IPS DF 6.9 (cell line): ENCODE measurements around the gene NECTIN1.

ENCODE experiments used
- DNase-seq: peaks from one replicate; pipeline ENCODE4 v3.0.0-alpha.2; 2013; ENCODE audit warnings: low read depth, low spot score
- H3K27ac ChIP-seq: one replicate; pipeline ENCODE4 v1.5.1; 2013; ENCODE audit warnings: low read length, control low read depth
- H3K27me3 ChIP-seq: 2 replicates; pipeline ENCODE4 v1.6.1; 2013; ENCODE audit warnings: mild to moderate bottlenecking, low read length; ENCODE audit not compliant: control insufficient read depth, insufficient read depth
- H3K36me3 ChIP-seq: 2 replicates; pipeline ENCODE4 v1.6.1; 2013; ENCODE audit warnings: low read length; ENCODE audit not compliant: control insufficient read depth, insufficient read depth
- H3K4me1 ChIP-seq: 2 replicates; pipeline ENCODE4 v1.6.1; 2013; ENCODE audit warnings: low read length; ENCODE audit not compliant: control insufficient read depth, insufficient read depth
- H3K4me3 ChIP-seq: 2 replicates; pipeline ENCODE4 v1.5.1; 2013; ENCODE audit warnings: mild to moderate bottlenecking, low read length
- H3K9me3 ChIP-seq: 2 replicates; pipeline ENCODE4 v1.6.1; 2013; ENCODE audit warnings: low read length, inconsistent platforms; ENCODE audit not compliant: control insufficient read depth, insufficient read depth
- WGBS: extraction: QIAGEN DNeasy Blood & Tissue Kit; methylation state at CpG from one replicate; pipeline ENCODE4 v1.1.7; 2013; ENCODE audit warnings: mixed read lengths, missing lambda C conversion rate; ENCODE audit not compliant: insufficient read length, insufficient coverage; 5-methylcytosine and 5-hydroxymethylcytosine counted together

Gene NECTIN1

GRCh38 chr11:119743006-119743405 is 14.0 kb upstream of the NECTIN1 start:
- no peaks in the 10 kb centered on the region for H3K27me3 ChIP-seq
- no CpG with 5 or more reads among the region's 8 CpGs for WGBS
- H3K4me3 ChIP-seq = no peak overlapping the region

GRCh38 chr11:119742263-119742861 is 13.4 kb upstream of the NECTIN1 start:
- Histone ChIP-seq H3K27ac (no peak overlapping the region), H3K9me3 (no peaks in the 10 kb centered on the region), H3K36me3 (no peaks in the 10 kb centered on the region), H3K4me1 (peaks cover 8% of the 10 kb centered on the region), H3K4me3 (peak overlapping the region; percentile 49; the same call in 1 of the 2 replicates), H3K27me3 (no peaks in the 10 kb centered on the region)
- WGBS = no CpG with 5 or more reads among the region's 38 CpGs
- no peak for DNase-seq

More at GRCh38 chr11:119743006-119743405, 14.0 kb upstream of the NECTIN1 start:
- Histone ChIP-seq H3K27ac (no peak overlapping the region), H3K36me3 (no peaks in the 10 kb centered on the region), H3K9me3 (no peaks in the 10 kb centered on the region), H3K4me1 (peaks cover 8% of the 10 kb centered on the region)
- DNase-seq = no peak

- H3K4me1 ChIP-seq = peaks cover 8% of the 10 kb centered on the region
- H3K27me3 ChIP-seq = no peaks in the 10 kb centered on the region
- WGBS = no CpG with 5 or more reads among the region's 54 CpGs
- peak overlapping the region; percentile 14; the same call in 1 of the 2 replicates for H3K4me3 ChIP-seq
- H3K9me3 ChIP-seq = no peaks in the 10 kb centered on the region
- H3K27ac ChIP-seq = no peak overlapping the region
- no peaks in the 10 kb centered on the region for H3K36me3 ChIP-seq
- no peak for DNase-seq
Measured at GRCh38 chr11:119741369-119742262, 12.6 kb upstream of the NECTIN1 start.

GRCh38 chr11:119739975-119740374 is 11.0 kb upstream of the NECTIN1 start:
- WGBS = no CpG with 5 or more reads among the region's 4 CpGs
- Histone ChIP-seq H3K27me3 (no peaks in the 10 kb centered on the region), H3K27ac (no peak overlapping the region), H3K4me1 (peaks cover 8% of the 10 kb centered on the region), H3K4me3 (no peak overlapping the region), H3K36me3 (no peaks in the 10 kb centered on the region), H3K9me3 (no peaks in the 10 kb centered on the region)
- DNase-seq = no peak

GRCh38 chr11:119739021-119739703 is 10.2 kb upstream of the NECTIN1 start:
- no peak for DNase-seq
- no peak overlapping the region for H3K27ac ChIP-seq
- peaks cover 8% of the 10 kb centered on the region for H3K4me1 ChIP-seq
- WGBS = no CpG with 5 or more reads among the region's 8 CpGs
- H3K27me3 ChIP-seq = no peaks in the 10 kb centered on the region
- no peak overlapping the region for H3K4me3 ChIP-seq
- no peaks in the 10 kb centered on the region for H3K9me3 ChIP-seq
- H3K36me3 ChIP-seq = no peaks in the 10 kb centered on the region

GRCh38 chr11:119738059-119738439 is 9.0 kb upstream of the NECTIN1 start:
- no peaks in the 10 kb centered on the region for H3K27me3 ChIP-seq
- no peak overlapping the region for H3K4me3 ChIP-seq
- H3K27ac ChIP-seq = no peak overlapping the region
- no peak for DNase-seq
- H3K36me3 ChIP-seq = no peaks in the 10 kb centered on the region
- no CpG with 5 or more reads among the region's 5 CpGs for WGBS
- H3K4me1 ChIP-seq = peaks cover 4% of the 10 kb centered on the region; the same call in 1 of the 2 replicates
- H3K9me3 ChIP-seq = no peaks in the 10 kb centered on the region

- H3K4me3 ChIP-seq = no peak overlapping the region
- H3K4me1 ChIP-seq = peaks cover 2% of the 10 kb centered on the region; the same call in 1 of the 2 replicates
- H3K36me3 ChIP-seq = no peaks in the 10 kb centered on the region
- no peak overlapping the region for H3K27ac ChIP-seq
- no peaks in the 10 kb centered on the region for H3K27me3 ChIP-seq
- no CpG with 5 or more reads among the region's 8 CpGs for WGBS
- H3K9me3 ChIP-seq = no peaks in the 10 kb centered on the region
- DNase-seq = no peak
Measured at GRCh38 chr11:119737366-119738058, 8.5 kb upstream of the NECTIN1 start.

GRCh38 chr11:119734788-119735187 is 5.8 kb upstream of the NECTIN1 start:
- DNase-seq = no peak
- Histone ChIP-seq H3K4me3 (no peak overlapping the region), H3K9me3 (no peaks in the 10 kb centered on the region), H3K27me3 (no peaks in the 10 kb centered on the region), H3K27ac (no peak overlapping the region), H3K36me3 (no peaks in the 10 kb centered on the region), H3K4me1 (no peaks in the 10 kb centered on the region)
- WGBS = no CpG with 5 or more reads among the region's 2 CpGs

- DNase-seq = no peak
- Histone ChIP-seq H3K4me3 (no peak overlapping the region), H3K36me3 (no peaks in the 10 kb centered on the region), H3K27ac (no peak overlapping the region), H3K4me1 (peaks cover 2% of the 10 kb centered on the region; the same call in 1 of the 2 replicates), H3K9me3 (no peaks in the 10 kb centered on the region), H3K27me3 (no peaks in the 10 kb centered on the region)
- WGBS = no CpG with 5 or more reads among the region's 6 CpGs
Measured at GRCh38 chr11:119730789-119731386, 1.9 kb upstream of the NECTIN1 start.
